Coronary artery (tissue), 2 donors: Measurements from ENCODE around the gene CACNA1B.
A peak's percentile ranks its signal among the peaks of the same experiment; 100 is the strongest.

Experiments used
- DNase-seq: peaks from one replicate; pipeline ENCODE4 v3.0.0-alpha.2; 2017; ENCODE audit warnings: low spot score
- H3K27ac ChIP-seq, 2 donors: fragments of 200-600 bp; sonication (generic); one replicate each; pipeline ENCODE4 v1.5.1; 2016 to 2019
- H3K4me3 ChIP-seq: fragments of 200-600 bp; sonication (generic); 2 replicates; pipeline ENCODE4 v1.5.1; 2016; ENCODE audit warnings: mild to moderate bottlenecking, moderate library complexity
- CTCF ChIP-seq: fragments of 200-600 bp; sonication (generic); IDR thresholded peaks from one replicate; pipeline ENCODE4 v1.5.1; 2019; ENCODE audit warnings: antibody characterized with exemption

Gene CACNA1B

GRCh38 chr9:138049085-138049778 lies 171.7 kb downstream of the CACNA1B start:
- DNase-seq: peak; percentile 68
- no peak for TF ChIP-seq CTCF
- Histone ChIP-seq H3K4me3 (no peak overlapping the region), H3K27ac (no peak overlapping the region)

DNA sequence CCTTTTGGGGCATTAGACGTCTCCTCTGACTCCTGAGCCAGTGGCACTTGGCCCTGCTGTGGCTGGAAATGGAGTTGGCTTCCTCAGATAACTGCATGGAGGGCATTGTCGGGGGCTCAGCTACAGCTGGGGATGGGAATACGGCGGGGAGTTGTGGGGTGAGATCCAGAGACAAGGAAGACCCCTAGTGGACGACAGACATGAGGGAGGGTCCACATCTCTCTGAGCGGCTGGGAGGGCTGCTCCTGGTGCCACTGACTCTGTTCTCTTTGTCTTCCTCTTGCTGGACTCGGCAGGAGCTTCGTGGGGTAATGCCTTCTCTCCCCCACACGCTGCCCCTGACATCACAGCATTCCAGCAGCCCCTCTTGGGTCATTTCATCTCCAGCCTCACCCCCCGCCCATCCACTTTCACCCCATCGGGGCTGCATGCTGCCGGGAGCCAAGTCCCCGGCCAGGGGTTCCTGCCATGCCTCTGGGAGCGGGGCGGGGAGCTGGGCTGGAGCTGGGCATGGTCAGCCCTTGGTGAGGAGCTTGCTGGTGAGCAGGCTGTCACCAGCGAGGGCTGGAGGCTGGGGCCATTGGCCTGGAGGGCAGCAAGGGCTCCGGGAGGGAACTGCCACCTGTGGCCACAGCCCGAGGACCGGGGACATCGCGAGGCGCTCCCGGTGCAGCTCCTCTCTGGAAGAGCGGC lies 172.3 kb downstream of the CACNA1B start:
- Histone ChIP-seq H3K4me3 (no peak overlapping the region), H3K27ac (no peak overlapping the region)
- no peak for TF ChIP-seq CTCF
- peak; percentile 52 for DNase-seq

GRCh38 chr9:138050472-138051330 lies 173.1 kb downstream of the CACNA1B start:
- no peak overlapping the region for H3K27ac ChIP-seq
- H3K4me3 ChIP-seq: no peak overlapping the region
- no peak for TF ChIP-seq CTCF
- DNase-seq: peak; percentile 53

- no peak for TF ChIP-seq CTCF
- DNase-seq: no peak
- Histone ChIP-seq H3K27ac (no peak overlapping the region), H3K4me3 (no peak overlapping the region)
Measured at GRCh38 chr9:138051586-138052321, 174.2 kb downstream of the CACNA1B start.

- H3K4me3 ChIP-seq: no peak overlapping the region
- DNase-seq: no peak
- no peak for TF ChIP-seq CTCF
- no peak overlapping the region for H3K27ac ChIP-seq
Measured at GRCh38 chr9:138052322-138052615, 174.7 kb downstream of the CACNA1B start.

- no peak overlapping the region for H3K27ac ChIP-seq
- no peak overlapping the region for H3K4me3 ChIP-seq
- no peak for DNase-seq
- no peak for TF ChIP-seq CTCF
Measured at GRCh38 chr9:138052635-138053320, 175.2 kb downstream of the CACNA1B start.
